HFFc6 (cell line): ENCODE measurements around the gene PRSS16. TPM values are rescaled to one million over a fixed set of nuclear protein-coding genes. Genes with fewer than 3 reads are reported as not detected.
A peak's percentile ranks its signal among the peaks of the same experiment; 100 is the strongest.
"Not testable (repeated sequence)": the region's sequence is repeated elsewhere in the genome, so short reads cannot be mapped to it uniquely, and the experiment has no call there.

Source experiments
- DNase-seq: peaks from one replicate; pipeline ENCODE4 v3.0.0-alpha.2; 2018
- H3K27ac Mint-ChIP-seq: 2 replicates; pipeline ENCODE4 v1.8.0; 2020; ENCODE audit warnings: mild to moderate bottlenecking, mixed read lengths
- H3K27me3 Mint-ChIP-seq: 2 replicates; pipeline ENCODE4 v1.8.0; 2021; ENCODE audit warnings: mild to moderate bottlenecking, moderate library complexity, mixed read lengths; ENCODE audit not compliant: insufficient read depth
- H3K36me3 Mint-ChIP-seq: 2 replicates; pipeline ENCODE4 v1.8.0; 2021; ENCODE audit warnings: low read depth, mixed read lengths
- H3K4me1 Mint-ChIP-seq: 2 replicates; pipeline ENCODE4 v1.8.0; 2020; ENCODE audit warnings: low read depth, mixed read lengths
- H3K4me3 Mint-ChIP-seq: 2 replicates; pipeline ENCODE4 v1.8.0; 2020; ENCODE audit warnings: mild to moderate bottlenecking, moderate library complexity, mixed read lengths
- H3K9me3 Mint-ChIP-seq: 2 replicates; pipeline ENCODE4 v1.8.0; 2020; ENCODE audit warnings: mild to moderate bottlenecking, mixed read lengths
- CTCF ChIP-seq: fragments of 200-600 bp; sonication (generic); IDR thresholded peaks from 2 replicates; pipeline ENCODE4 v1.5.0; 2021; ENCODE audit warnings: antibody characterized with exemption, mild to moderate bottlenecking
- total RNA-seq, 6 experiments: library from RNA; stranded (reverse); fragmentation: NEBNext Ultra II Directional; extraction: Animal tissue kit (Norgen Biotek cat#: 25700); gene quantifications; 2 replicates in 1 of 6; 3 replicates in 5 of 6; pipeline ENCODE4 v1.2.3, GENCODE V29; 2021

PRSS16 gene
- total RNA-seq, 6 experiments from 2014 or later = not detected

GRCh38 chr6:27260369-27260768 lies 12.9 kb downstream of the PRSS16 start:
- peaks cover 16% of the 10 kb centered on the region for H3K27me3 Mint-ChIP-seq
- peak overlapping the region; percentile 75 for H3K4me3 Mint-ChIP-seq
- no peaks in the 10 kb centered on the region for H3K36me3 Mint-ChIP-seq

GRCh38 chr6:27260836-27261375 lies 13.4 kb downstream of the PRSS16 start:
- H3K36me3 Mint-ChIP-seq = no peaks in the 10 kb centered on the region
- no peak for TF ChIP-seq CTCF
- peak; percentile 22 for DNase-seq
- peaks cover 12% of the 10 kb centered on the region for H3K27me3 Mint-ChIP-seq
- H3K4me3 Mint-ChIP-seq = peak overlapping the region; percentile 75
- no peak overlapping the region for H3K27ac Mint-ChIP-seq
- H3K9me3 Mint-ChIP-seq = no peaks in the 10 kb centered on the region
- peaks cover 11% of the 10 kb centered on the region for H3K4me1 Mint-ChIP-seq

More at GRCh38 chr6:27260369-27260768, 12.9 kb downstream of the PRSS16 start:
- peaks cover 11% of the 10 kb centered on the region for H3K4me1 Mint-ChIP-seq
- H3K9me3 Mint-ChIP-seq = no peaks in the 10 kb centered on the region
- no peak overlapping the region for H3K27ac Mint-ChIP-seq
- no peak for TF ChIP-seq CTCF
- no peak for DNase-seq

GRCh38 chr6:27263886-27264285 lies 16.4 kb downstream of the PRSS16 start:
- TF ChIP-seq CTCF = no peak
- Mint-ChIP-seq H3K4me3 (no peak overlapping the region), H3K27ac (no peak overlapping the region), H3K27me3 (peaks cover 17% of the 10 kb centered on the region), H3K9me3 (no peaks in the 10 kb centered on the region), H3K36me3 (no peaks in the 10 kb centered on the region), H3K4me1 (peaks cover 11% of the 10 kb centered on the region)
- no peak for DNase-seq

- not testable (repeated sequence) for DNase-seq, H3K4me1 Mint-ChIP-seq, H3K4me3 Mint-ChIP-seq, H3K27ac Mint-ChIP-seq, H3K36me3 Mint-ChIP-seq, H3K9me3 Mint-ChIP-seq
- H3K27me3 Mint-ChIP-seq = peaks cover 15% of the 10 kb centered on the region
Observed at GRCh38 chr6:27267003-27267402, 19.5 kb downstream of the PRSS16 start.

GRCh38 chr6:27267857-27268434 lies 20.4 kb downstream of the PRSS16 start:
- Mint-ChIP-seq H3K9me3 (no peaks in the 10 kb centered on the region), H3K4me3 (no peak overlapping the region), H3K4me1 (no peaks in the 10 kb centered on the region; the same call in 1 of the 2 replicates), H3K27ac (no peak overlapping the region), H3K36me3 (no peaks in the 10 kb centered on the region), H3K27me3 (peaks cover 15% of the 10 kb centered on the region)
- no peak for DNase-seq
- no peak for TF ChIP-seq CTCF

GRCh38 chr6:27268803-27269202 lies 21.3 kb downstream of the PRSS16 start:
- Mint-ChIP-seq H3K27me3 (peaks cover 11% of the 10 kb centered on the region), H3K9me3 (no peaks in the 10 kb centered on the region), H3K27ac (no peak overlapping the region), H3K4me1 (no peaks in the 10 kb centered on the region; the same call in 1 of the 2 replicates), H3K4me3 (no peak overlapping the region), H3K36me3 (no peaks in the 10 kb centered on the region)
- DNase-seq = no peak
- TF ChIP-seq CTCF = no peak
